ELF-1 (cell line): Measurements from ENCODE around the gene TMEM53.

Source experiments
- DNase-seq: peaks from one replicate; pipeline ENCODE4 v3.0.0-alpha.2; 2016; ENCODE audit warnings: low read depth, low spot score

Gene TMEM53

GRCh38 chr1:44698138-44698537 is 23.9 kb upstream of the TMEM53 start:
- DNase-seq, result no peak

- no peak for DNase-seq
Measured at GRCh38 chr1:44696789-44697345, 22.6 kb upstream of the TMEM53 start.

GRCh38 chr1:44696101-44696500 is 21.8 kb upstream of the TMEM53 start:
- DNase-seq, result no peak

- DNase-seq, result no peak
Measured at GRCh38 chr1:44695671-44696070, 21.4 kb upstream of the TMEM53 start.

GRCh38 chr1:44694863-44695478 is 20.7 kb upstream of the TMEM53 start:
- DNase-seq, result no peak

- no peak for DNase-seq
Measured at GRCh38 chr1:44693900-44694299, 19.6 kb upstream of the TMEM53 start.

- no peak for DNase-seq
Measured at GRCh38 chr1:44693159-44693558, 18.9 kb upstream of the TMEM53 start.

- DNase-seq, result no peak
Measured at GRCh38 chr1:44689447-44689765, 15.1 kb upstream of the TMEM53 start.

- DNase-seq, result no peak
Measured at GRCh38 chr1:44688760-44689446, 14.6 kb upstream of the TMEM53 start.

- DNase-seq, result no peak
Measured at GRCh38 chr1:44685881-44686280, 11.6 kb upstream of the TMEM53 start.

GRCh38 chr1:44685218-44685617 is 10.9 kb upstream of the TMEM53 start:
- DNase-seq, result no peak

GRCh38 chr1:44684525-44684924 is 10.2 kb upstream of the TMEM53 start:
- DNase-seq, result no peak

GRCh38 chr1:44682883-44683265 is 8.6 kb upstream of the TMEM53 start:
- no peak for DNase-seq

GRCh38 chr1:44681905-44682882 is 7.9 kb upstream of the TMEM53 start:
- DNase-seq, result no peak

- no peak for DNase-seq
Measured at GRCh38 chr1:44679468-44679867, 5.2 kb upstream of the TMEM53 start.

GRCh38 chr1:44678626-44679025 is 4.3 kb upstream of the TMEM53 start:
- DNase-seq, result no peak

GRCh38 chr1:44678120-44678519 is 3.8 kb upstream of the TMEM53 start:
- no peak for DNase-seq

- DNase-seq, result no peak
Measured at GRCh38 chr1:44677201-44677766, 3.0 kb upstream of the TMEM53 start.

- no peak for DNase-seq
Measured at GRCh38 chr1:44676484-44677200, 2.4 kb upstream of the TMEM53 start.

- no peak for DNase-seq
Measured at GRCh38 chr1:44675186-44675585, 905 bp upstream of the TMEM53 start.

- DNase-seq, result no peak
Measured at GRCh38 chr1:44673675-44674112, 587 bp downstream of the TMEM53 start.
